H1 (cell line): Measurements from ENCODE around the gene RIMKLA. TPM values are rescaled to one million over a fixed set of nuclear protein-coding genes. Genes with fewer than 3 reads are reported as not detected.

Experiments
- CTCF ChIA-PET: fragments of 300-600 bp; sonication (Branson Sonifier 250); formaldehyde crosslinking; loops from one replicate; lab custom pipeline; 2021; ENCODE audit not compliant: partially characterized antibody; lab: Charles Lee
- POLR2A ChIA-PET: fragments of 300-600 bp; sonication (Branson Sonifier 250); formaldehyde crosslinking; loops from one replicate; lab custom pipeline; 2021; ENCODE audit warnings: inconsistent platforms; ENCODE audit not compliant: partially characterized antibody; lab: Charles Lee
- DNase-seq, 2 experiments: peaks; one replicate each; pipeline versions ENCODE4 v3.0.0 to v3.0.0-alpha.2; 2010 to 2022; ENCODE audit warnings: low spot score in 2 of 2, low read depth in 1 of 2, mixed read lengths in 1 of 2
- FAIRE-seq: peaks from 2 replicates; lab custom pipeline; 2011; peaks lifted over from hg19 to GRCh38; lab: Jason Lieb, UNC
- H2AFZ ChIP-seq: 2 replicates; pipeline ENCODE4 v1.8.1; 2012; ENCODE audit warnings: low read length, inconsistent platforms
- H2AK5ac ChIP-seq: 2 replicates; pipeline ENCODE4 v1.6.1; 2013; ENCODE audit warnings: low read depth, low read length
- H2BK120ac ChIP-seq: replicated peaks from 2 replicates; pipeline ENCODE3; 2013; ENCODE audit warnings: low read depth, low read length, inconsistent platforms
- H2BK12ac ChIP-seq: 2 replicates; pipeline ENCODE4 v1.6.1; 2013; ENCODE audit warnings: low read depth, low read length
- H2BK15ac ChIP-seq: 2 replicates; pipeline ENCODE4 v1.6.1; 2013; ENCODE audit warnings: low read length
- H2BK20ac ChIP-seq: 2 replicates; pipeline ENCODE4 v1.6.1; 2013; ENCODE audit warnings: low read length
- H2BK5ac ChIP-seq: 2 replicates; pipeline ENCODE4 v1.6.1; 2013; ENCODE audit warnings: low read depth, low read length
- H3K14ac ChIP-seq: 2 replicates; pipeline ENCODE4 v1.6.1; 2013; ENCODE audit warnings: inconsistent platforms; ENCODE audit not compliant: insufficient read length
- H3K18ac ChIP-seq: 2 replicates; pipeline ENCODE4 v1.6.1; 2013; ENCODE audit warnings: low read length; ENCODE audit errors: extremely low read depth
- H3K23ac ChIP-seq: 2 replicates; pipeline ENCODE4 v1.6.1; 2013; ENCODE audit warnings: inconsistent platforms; ENCODE audit not compliant: insufficient read length
- H3K23me2 ChIP-seq: 2 replicates; pipeline ENCODE4 v1.6.1; 2013; ENCODE audit warnings: low read depth, low read length
- H3K27ac ChIP-seq: 2 replicates; pipeline ENCODE4 v1.6.1; 2011; ENCODE audit warnings: low read depth, low read length, inconsistent platforms
- H3K27me3 ChIP-seq, 4 experiments: replicated peaks in 1 of 4; 1 replicate in 1 of 4; 2 replicates in 3 of 4; pipeline versions ENCODE4 v1.6.1 to v1.8.1; 2011 to 2013; ENCODE audit warnings: low read length in 3 of 4, mild to moderate bottlenecking in 3 of 4, inconsistent platforms in 2 of 4, mixed read lengths in 2 of 4, moderate library complexity in 1 of 4; ENCODE audit not compliant: control insufficient read depth in 3 of 4, insufficient read depth in 3 of 4; ENCODE audit errors: extremely low read depth in 1 of 4
- H3K36me3 ChIP-seq, 4 experiments: 2 replicates each; pipeline versions ENCODE4 v1.6.1 to v1.8.1; 2011 to 2013; ENCODE audit warnings: mild to moderate bottlenecking in 4 of 4, low read length in 3 of 4, moderate library complexity in 2 of 4, control low read depth in 1 of 4, inconsistent platforms in 1 of 4; ENCODE audit not compliant: insufficient read depth in 4 of 4, control insufficient read depth in 2 of 4
- H3K4ac ChIP-seq: replicated peaks from 2 replicates; pipeline ENCODE3; 2013; ENCODE audit warnings: low read length, low read depth, mixed read lengths, inconsistent platforms; ENCODE audit not compliant: insufficient read length
- H3K4me1 ChIP-seq, 4 experiments: replicated peaks in 1 of 4; 1 replicate in 1 of 4; 2 replicates in 3 of 4; pipeline versions ENCODE4 v1.6.1 to v1.8.1; 2011 to 2013; ENCODE audit warnings: low read length in 3 of 4, inconsistent platforms in 2 of 4, mixed read lengths in 1 of 4; ENCODE audit not compliant: insufficient read depth in 4 of 4, control insufficient read depth in 3 of 4
- H3K4me2 ChIP-seq, 2 experiments: 2 replicates each; pipeline versions ENCODE4 v1.6.1 to v1.8.1; 2011 to 2013; ENCODE audit warnings: low read depth in 2 of 2, low read length in 2 of 2, control low read depth in 1 of 2, inconsistent platforms in 1 of 2, mild to moderate bottlenecking in 1 of 2; ENCODE audit not compliant: insufficient read depth in 1 of 2
- H3K4me3 ChIP-seq, 4 experiments: fragments of 200-600, 300-600 bp in 1 of 4; sonication (generic), shearing (Covaris generic), sonication (Bioruptor Twin) in 1 of 4; 2 replicates each; pipeline versions ENCODE4 v1.5.1 to v1.8.1; 2011 to 2016; ENCODE audit warnings: low read length in 4 of 4, low read depth in 3 of 4, control low read depth in 2 of 4, inconsistent platforms in 2 of 4, mild to moderate bottlenecking in 2 of 4, mixed read lengths in 1 of 4, moderate library complexity in 1 of 4; ENCODE audit not compliant: insufficient read depth in 2 of 4; ENCODE audit errors: extremely low read depth in 1 of 4
- H3K56ac ChIP-seq: replicated peaks from 2 replicates; pipeline ENCODE3; 2013; ENCODE audit warnings: low read depth, mild to moderate bottlenecking, mixed read lengths, low read length, inconsistent platforms; ENCODE audit not compliant: insufficient read length
- H3K79me1 ChIP-seq: 2 replicates; pipeline ENCODE4 v1.6.1; 2013; ENCODE audit warnings: low read depth, low read length, control low read depth
- H3K79me2 ChIP-seq, 2 experiments: 2 replicates each; pipeline versions ENCODE4 v1.6.1 to v1.8.1; 2012 to 2013; ENCODE audit warnings: low read length in 2 of 2, mild to moderate bottlenecking in 2 of 2, inconsistent platforms in 1 of 2; ENCODE audit not compliant: insufficient read depth in 2 of 2, control insufficient read depth in 1 of 2
- H3K9ac ChIP-seq, 4 experiments: replicated peaks in 1 of 4; 1 replicate in 1 of 4; 2 replicates in 3 of 4; pipeline versions ENCODE4 v1.6.1 to v1.8.1; 2011 to 2013; ENCODE audit warnings: low read depth in 3 of 4, low read length in 3 of 4, control low read depth in 2 of 4, mild to moderate bottlenecking in 2 of 4, moderate library complexity in 2 of 4, inconsistent platforms in 1 of 4; ENCODE audit errors: extremely low read depth in 1 of 4
- H3K9me3 ChIP-seq, 2 experiments: 2 replicates each; pipeline versions ENCODE4 v1.6.1 to v1.8.1; 2012 to 2013; ENCODE audit warnings: mild to moderate bottlenecking in 2 of 2, moderate library complexity in 2 of 2, control low read depth in 1 of 2, inconsistent platforms in 1 of 2, low read depth in 1 of 2, low read length in 1 of 2, mixed read lengths in 1 of 2; ENCODE audit not compliant: insufficient read depth in 2 of 2
- H4K20me1 ChIP-seq, 2 experiments: replicated peaks in 1 of 2; 2 replicates each; pipeline versions ENCODE3 to v1.8.1; 2011 to 2013; ENCODE audit warnings: inconsistent platforms in 2 of 2, low read length in 2 of 2, mild to moderate bottlenecking in 1 of 2; ENCODE audit not compliant: insufficient read depth in 2 of 2, control insufficient read depth in 1 of 2
- H4K5ac ChIP-seq: 2 replicates; pipeline ENCODE4 v1.6.1; 2013; ENCODE audit warnings: low read length, low read depth, mixed read lengths, inconsistent platforms; ENCODE audit not compliant: insufficient read length
- H4K8ac ChIP-seq: 2 replicates; pipeline ENCODE4 v1.8.0; 2013; ENCODE audit warnings: mild to moderate bottlenecking, moderate library complexity, low read length, inconsistent platforms; ENCODE audit not compliant: insufficient read depth; ENCODE audit errors: extremely low read depth
- H4K91ac ChIP-seq: replicated peaks from 2 replicates; pipeline ENCODE3; 2013; ENCODE audit warnings: low read length, mixed read lengths, inconsistent platforms; ENCODE audit not compliant: insufficient read length
- BACH1 ChIP-seq: IDR thresholded peaks from 2 replicates; pipeline ENCODE4 v1.6.1; 2012; ENCODE audit warnings: low read length, improper control_type of control experiment
- CEBPB ChIP-seq: IDR thresholded peaks from 2 replicates; pipeline ENCODE4 v1.6.1; 2012; ENCODE audit warnings: low read depth, low read length
- WGBS, 2 experiments: shearing (Covaris generic) in 1 of 2; methylation state at CpG; one replicate each; pipeline versions ENCODE4 v1.1.6 to v1.1.7; 2013 to 2015; ENCODE audit warnings: low lambda C conversion rate in 2 of 2, mixed read lengths in 2 of 2, inconsistent platforms in 1 of 2, low coverage in 1 of 2, missing lambda C conversion rate in 1 of 2; ENCODE audit not compliant: insufficient replicate concordance in 2 of 2, insufficient coverage in 1 of 2, insufficient read length in 1 of 2; ENCODE audit errors: extremely low coverage in 1 of 2, missing lambda C conversion rate in 1 of 2; 5-methylcytosine and 5-hydroxymethylcytosine counted together
- polyA plus RNA-seq, 7 experiments: library from polyadenylated mRNA; depleted of rRNA in 3 of 7; stranded (reverse) in 5 of 7; unstranded in 2 of 7; fragments of >200 nt in 5 of 7; fragments of 200-250 nt in 2 of 7; gene quantifications; 1 replicate in 5 of 7; 2 replicates in 1 of 7; 4 replicates in 1 of 7; pipeline versions ENCODE4 v1.2.1 to v1.2.3, GENCODE V29; 2011 to 2013; ENCODE audit warnings: missing spikeins in 2 of 7, mixed read lengths in 2 of 7
- total RNA-seq: library from RNA; stranded (reverse); fragmentation: NEBNext Ultra II Directional; extraction: Animal tissue kit (Norgen Biotek cat#: 25700); gene quantifications from 2 replicates; pipeline ENCODE4 v1.2.1, GENCODE V29; 2021

RIMKLA gene
- total and polyA plus RNA-seq, 2 of the 8 experiments (the other 6 are each of a cell fraction or from before 2014, with no cell fraction given), result 3.2 to 5.8 TPM

DNA sequence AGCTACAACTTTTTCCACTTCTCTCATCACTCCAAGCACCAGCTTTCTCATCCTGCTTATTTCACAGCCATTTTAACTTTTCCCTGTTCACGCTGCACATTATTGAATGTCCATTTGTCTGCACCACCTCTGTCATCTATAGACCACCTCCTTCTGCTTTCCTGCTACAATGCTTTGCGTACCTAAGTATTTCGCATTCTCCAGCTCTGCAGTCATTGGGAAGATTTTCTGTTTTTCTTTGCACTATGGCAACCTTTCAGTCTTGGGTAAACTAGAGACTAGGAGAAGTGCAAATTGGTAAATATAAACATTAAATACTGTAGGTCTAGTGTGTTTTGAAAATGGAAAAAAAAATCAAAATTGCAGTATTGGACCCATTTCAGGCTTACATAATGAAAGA lies 83.3 kb downstream of the RIMKLA start:
- Histone ChIP-seq H2BK12ac (no peak overlapping the region), H2BK15ac (no peak overlapping the region), H3K4me1 (peaks cover 0 to 3% (median 0%) of the 10 kb centered on the region in 4 experiments; a peak in 2 of 7 replicates), H3K79me2 (no peaks in the 10 kb centered on the region), H4K5ac (no peak overlapping the region), H2AFZ (peak overlapping the region; percentile 58), H3K23ac (peak overlapping the region; percentile 28), H3K4me2 (peak overlapping the region; percentile 68 to 89), H3K36me3 (peaks cover 0 to 9% (median 3%) of the 10 kb centered on the region in 4 experiments; a peak in 2 of 8 replicates), H2AK5ac (no peak overlapping the region), H2BK20ac (no peak overlapping the region), H2BK5ac (no peak overlapping the region), H3K9ac (peak overlapping the region in 1 of 4 experiments; percentile 65; a peak in 2 of 7 replicates), H4K91ac (no peak overlapping the region), H3K14ac (no peak overlapping the region), H3K56ac (no peak overlapping the region), H3K18ac (no peak overlapping the region), H2BK120ac (no peak overlapping the region), H4K20me1 (no peaks in the 10 kb centered on the region), H3K27me3 (no peaks in the 10 kb centered on the region), H3K9me3 (no peaks in the 10 kb centered on the region), H3K79me1 (no peaks in the 10 kb centered on the region), H3K27ac (no peak overlapping the region), H3K4ac (no peak overlapping the region), H3K23me2 (peaks cover 8% of the 10 kb centered on the region), H4K8ac (no peak overlapping the region), H3K4me3 (peak overlapping the region; percentile 59 to 73 (median 68); a peak in 7 of 8 replicates)
- TF ChIP-seq BACH1 (no peak), CEBPB (no peak)
- DNase-seq, result no peak
- ChIA-PET CTCF (interaction anchor here (1.1 to 1.3 kb wide), 3 partner anchors 16 to 293 kb away, joined by 3 to 4 read pairs (median 4); no protein-coding TSS in a partner anchor), POLR2A (interaction anchor here (0.8 to 1.3 kb wide), 2 partner anchors 10 to 183 kb away, joined by 3 read pairs; no protein-coding TSS in a partner anchor)
- WGBS, 2 experiments, result 77% methylated on average over 3 of the region's 3 CpGs; no CpG with 5 or more reads in 1 of the 2 experiments
- FAIRE-seq, result no peak
